Peyer's patch (tissue), 4 donors: Measurements from ENCODE around the gene ATP8A1. TPM values are rescaled to one million over a fixed set of nuclear protein-coding genes. Genes with fewer than 3 reads are reported as not detected.
"Not testable (repeated sequence)": the region's sequence is repeated elsewhere in the genome, so short reads cannot be mapped to it uniquely, and the experiment has no call there.

Experiments
- DNase-seq, 3 donors: peaks; one replicate each; pipeline ENCODE4 v3.0.0-alpha.2; 2017 to 2019
- H3K27ac ChIP-seq, 4 donors: fragments of 200-600 bp; sonication (generic); one replicate each; pipeline ENCODE4 v1.5.1; 2016 to 2019
- H3K27me3 ChIP-seq, 2 donors: fragments of 200-600 bp; sonication (generic); one replicate each; pipeline ENCODE4 v1.5.1; 2019
- H3K36me3 ChIP-seq, 3 donors: fragments of 200-600 bp; sonication (generic); one replicate each; pipeline ENCODE4 v1.5.1; 2016 to 2019
- H3K4me1 ChIP-seq, 4 donors: fragments of 200-600 bp; sonication (generic); one replicate each; pipeline ENCODE4 v1.5.1; 2016 to 2019
- H3K4me3 ChIP-seq, 4 donors: fragments of 200-600 bp; sonication (generic); 1 replicate in 3 of 4; 2 replicates in 1 of 4; pipeline ENCODE4 v1.5.1; 2016 to 2019; ENCODE audit warnings: mild to moderate bottlenecking in 1 of 4
- H3K9me3 ChIP-seq, 4 donors: fragments of 200-600 bp; sonication (generic); one replicate each; pipeline ENCODE4 v1.5.1; 2016 to 2019; ENCODE audit warnings: mild to moderate bottlenecking in 1 of 4
- CTCF ChIP-seq, 6 experiments: fragments of 450-650 bp in 4 of 6; fragments of 200-600 bp in 2 of 6; sonication (generic) in 1 of 6; IDR thresholded peaks; one replicate each; pipeline ENCODE4 v1.5.1; 2017 to 2019; ENCODE audit warnings: antibody characterized with exemption in 6 of 6, mild to moderate bottlenecking in 3 of 6, moderate library complexity in 1 of 6
- POLR2A ChIP-seq, 2 donors: fragments of 450-650 bp; IDR thresholded peaks; one replicate each; pipeline ENCODE4 v1.5.1; 2017; ENCODE audit warnings: antibody characterized with exemption in 2 of 2, mild to moderate bottlenecking in 2 of 2, moderate library complexity in 2 of 2
- total RNA-seq, 4 donors: library from RNA; depleted of rRNA; stranded (reverse); fragments of >200 nt; gene quantifications; one replicate each; pipeline ENCODE4 v1.1.0, GENCODE V29; 2016

Gene ATP8A1
- total RNA-seq, 4 donors from 2014 or later: 71.0 to 172 (median 158) TPM

GRCh38 chr4:42478946-42479345 is 178.0 kb downstream of the ATP8A1 start:
- Histone ChIP-seq H3K4me3 (no peak overlapping the region), H3K27ac (no peak overlapping the region), H3K36me3 (peaks cover 0 to 8% (median 0%) of the 10 kb centered on the region in 3 donors), H3K9me3 (no peaks in the 10 kb centered on the region), H3K27me3 (no peaks in the 10 kb centered on the region), H3K4me1 (no peaks in the 10 kb centered on the region)
- no peak for DNase-seq
- TF ChIP-seq CTCF (IDR thresholded peaks at IDR 0.05) (no peak), POLR2A (IDR thresholded peaks at IDR 0.05) (no peak)

GRCh38 chr4:42478509-42478908 is 178.4 kb downstream of the ATP8A1 start:
- Histone ChIP-seq H3K9me3 (no peaks in the 10 kb centered on the region), H3K4me3 (no peak overlapping the region), H3K36me3 (peaks cover 0 to 8% (median 0%) of the 10 kb centered on the region in 3 donors), H3K27me3 (no peaks in the 10 kb centered on the region), H3K27ac (no peak overlapping the region), H3K4me1 (no peaks in the 10 kb centered on the region)
- TF ChIP-seq POLR2A (IDR thresholded peaks at IDR 0.05): no peak
- no peak for TF ChIP-seq CTCF (IDR thresholded peaks at IDR 0.05)
- DNase-seq: no peak

DNA sequence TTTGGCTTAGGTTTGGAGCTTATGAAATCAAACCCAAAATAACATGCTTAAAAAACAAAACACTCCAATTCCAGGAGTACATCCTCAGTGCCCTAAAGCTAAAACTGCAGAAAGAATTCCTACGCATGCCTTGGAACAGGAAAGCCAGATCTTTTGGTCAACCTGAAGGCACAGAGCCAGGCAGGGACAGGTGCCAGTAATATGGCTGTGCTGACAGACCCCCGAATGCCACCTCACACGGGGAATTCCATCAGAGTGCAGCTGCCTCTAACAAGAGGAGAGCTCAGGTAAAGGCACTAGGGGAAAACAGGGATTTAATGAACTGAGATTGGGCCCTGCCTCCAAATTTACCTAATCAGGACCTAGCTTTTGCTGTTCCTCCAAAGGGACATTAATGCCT is 182.5 kb downstream of the ATP8A1 start:
- Histone ChIP-seq H3K27me3 (no peaks in the 10 kb centered on the region), H3K4me1 (no peaks in the 10 kb centered on the region), H3K36me3 (no peaks in the 10 kb centered on the region)

DNA sequence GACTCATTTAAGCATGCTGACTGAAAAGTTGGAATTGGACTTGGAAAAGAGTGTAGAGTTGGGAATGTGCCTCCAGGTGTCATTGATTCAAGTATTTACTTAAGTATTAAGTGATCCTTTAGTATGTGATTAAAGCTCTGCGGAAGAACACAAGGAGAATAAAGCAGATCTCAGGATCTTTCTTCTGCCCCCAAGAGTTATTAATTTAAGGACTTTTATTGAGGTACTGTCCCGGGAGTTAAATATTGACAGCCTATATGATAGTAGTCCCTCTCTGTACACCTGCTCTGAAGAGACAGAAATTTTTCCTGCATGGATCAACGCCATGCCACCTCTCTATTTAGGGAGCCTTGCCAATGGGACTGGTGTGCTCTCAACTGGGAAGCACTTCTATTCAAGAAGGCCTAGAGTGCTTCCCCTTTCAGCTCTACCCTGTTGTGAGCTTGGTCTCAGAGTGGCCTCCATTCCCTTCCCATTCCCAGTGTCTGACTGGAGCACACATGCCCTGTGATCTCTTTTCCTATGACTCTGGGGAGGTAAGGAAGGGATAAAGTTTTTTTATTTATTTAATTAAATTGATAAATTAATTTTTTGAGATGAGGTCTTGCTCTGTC is 183.7 kb downstream of the ATP8A1 start:
- Histone ChIP-seq H3K4me3 (no peak overlapping the region), H3K36me3 (no peaks in the 10 kb centered on the region), H3K9me3 (no peaks in the 10 kb centered on the region), H3K4me1 (no peaks in the 10 kb centered on the region), H3K27me3 (no peaks in the 10 kb centered on the region), H3K27ac (no peak overlapping the region)
- TF ChIP-seq CTCF (IDR thresholded peaks at IDR 0.05) (no peak), POLR2A (IDR thresholded peaks at IDR 0.05) (no peak)
- DNase-seq: no peak

More for the DNA sequence above, 182.5 kb downstream of the ATP8A1 start:
- Histone ChIP-seq H3K27ac (no peak overlapping the region), H3K9me3 (no peaks in the 10 kb centered on the region), H3K4me3 (no peak overlapping the region)
- DNase-seq: no peak
- TF ChIP-seq CTCF (IDR thresholded peaks at IDR 0.05): no peak
- no peak for TF ChIP-seq POLR2A (IDR thresholded peaks at IDR 0.05)

DNA sequence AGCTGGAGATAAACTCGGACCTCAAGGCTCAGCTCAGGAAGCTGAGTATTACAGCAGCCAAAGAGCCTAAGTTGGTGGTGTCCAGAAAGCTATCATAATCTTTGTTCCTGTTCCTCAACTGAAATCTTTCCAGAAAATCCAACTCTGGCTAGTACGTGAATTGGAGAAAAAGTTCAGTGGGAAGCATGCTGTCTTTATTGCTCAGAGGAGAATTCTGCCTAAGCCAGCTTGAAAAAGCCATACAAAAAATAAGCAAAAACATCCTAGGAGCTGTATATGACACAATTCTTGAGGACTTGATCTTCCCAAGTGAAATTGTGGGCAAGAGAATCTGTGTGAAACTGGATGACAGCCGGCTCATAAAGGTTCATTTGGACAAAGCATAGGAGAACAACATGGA is 185.0 kb downstream of the ATP8A1 start:
- H3K27ac ChIP-seq: no peak overlapping the region
- no peak for TF ChIP-seq POLR2A (IDR thresholded peaks at IDR 0.05)
- TF ChIP-seq CTCF (IDR thresholded peaks at IDR 0.05): no peak
- H3K9me3 ChIP-seq: no peaks in the 10 kb centered on the region
- H3K36me3 ChIP-seq: no peaks in the 10 kb centered on the region
- no peak for DNase-seq
- H3K4me3 ChIP-seq: no peak overlapping the region
- H3K4me1 ChIP-seq: no peaks in the 10 kb centered on the region
- no peaks in the 10 kb centered on the region for H3K27me3 ChIP-seq

GRCh38 chr4:42470023-42470422 is 186.9 kb downstream of the ATP8A1 start:
- no peak for DNase-seq
- Histone ChIP-seq H3K4me1 (no peaks in the 10 kb centered on the region), H3K9me3 (no peaks in the 10 kb centered on the region), H3K27me3 (no peaks in the 10 kb centered on the region), H3K36me3 (no peaks in the 10 kb centered on the region), H3K4me3 (no peak overlapping the region), H3K27ac (no peak overlapping the region)
- TF ChIP-seq CTCF (IDR thresholded peaks at IDR 0.05): no peak
- TF ChIP-seq POLR2A (IDR thresholded peaks at IDR 0.05): no peak

DNA sequence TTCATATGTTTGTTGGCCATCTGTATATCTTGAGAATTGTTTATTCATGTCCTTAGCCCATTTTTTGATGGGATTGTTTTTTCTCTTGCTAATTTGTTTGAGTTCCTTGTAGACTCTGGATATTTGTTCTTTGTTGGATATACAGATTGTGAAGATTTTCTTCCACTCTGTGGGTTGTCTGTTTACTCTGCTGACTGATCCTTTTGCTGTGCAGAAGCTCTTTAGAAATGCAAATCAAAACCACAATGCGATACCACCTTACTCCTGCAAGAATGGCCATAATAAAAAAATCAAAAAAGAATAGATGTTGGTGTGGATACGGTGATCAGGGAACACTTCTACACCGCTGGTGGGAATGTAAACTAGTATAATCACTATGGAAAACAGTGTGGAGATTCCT is 189.1 kb downstream of the ATP8A1 start:
- H3K4me3 ChIP-seq, DNase-seq, H3K9me3 ChIP-seq, H3K36me3 ChIP-seq, H3K4me1 ChIP-seq, H3K27ac ChIP-seq, H3K27me3 ChIP-seq: not testable (repeated sequence)
